HepG2 (cell line): Measurements from ENCODE around the gene GPRC5D. TPM values are rescaled to one million over a fixed set of nuclear protein-coding genes. Genes with fewer than 3 reads are reported as not detected.

ENCODE experiments used
- ATAC-seq: fragments of 200-7000 bp; cut with Tn5 transposase; 3 replicates; pipeline ENCODE4 v1.9.1; 2020; ENCODE audit warnings: mild to moderate bottlenecking, moderate library complexity
- BruUV-seq: library from RNA; stranded (reverse); fragments of 400-500 nt; replicated peaks from 2 replicates; lab custom pipeline; 2021; lab: Mats Ljungman, UMichigan
- CTCF ChIA-PET: fragments of 300-600 bp; formaldehyde crosslinking; extraction: SDS; loops from one replicate; lab custom pipeline; 2021; ENCODE audit warnings: low total read pairs, inconsistent platforms, low intra/inter-chr PET ratio; lab: Yijun Ruan, JAX
- POLR2A ChIA-PET: fragments of 350-600 bp; sonication (Branson Sonifier 250); formaldehyde crosslinking; loops from one replicate; lab custom pipeline; 2020; ENCODE audit warnings: antibody characterized with exemption, inconsistent platforms; lab: Yijun Ruan, JAX
- DNase-seq: peaks from one replicate; pipeline ENCODE4 v3.0.0-alpha.2; 2015; ENCODE audit warnings: low spot score
- FAIRE-seq: peaks from 3 replicates; lab custom pipeline; 2011; peaks lifted over from hg19 to GRCh38; lab: Jason Lieb, UNC
- H2AFZ ChIP-seq: one replicate; pipeline ENCODE4 v1.6.1; 2011; ENCODE audit warnings: low read length, inconsistent platforms
- H3K27ac ChIP-seq: fragments of 300-600 bp; 3 replicates; pipeline ENCODE4 v1.8.0; 2011; ENCODE audit warnings: mixed run types, mild to moderate bottlenecking, mixed read lengths, low read length, inconsistent platforms; ENCODE audit not compliant: insufficient read depth; ENCODE audit errors: extremely low read length
- H3K27me3 ChIP-seq, 2 experiments: fragments of 200-600 bp in 1 of 2; 2 replicates in 1 of 2; 3 replicates in 1 of 2; pipeline versions ENCODE4 v1.6.0 to v1.8.0; 2011; ENCODE audit warnings: low read length in 2 of 2, mild to moderate bottlenecking in 2 of 2, moderate library complexity in 2 of 2, inconsistent platforms in 1 of 2; ENCODE audit not compliant: insufficient read depth in 2 of 2, control insufficient read depth in 1 of 2
- H3K36me3 ChIP-seq, 2 experiments: fragments of 200-600 bp in 1 of 2; replicated peaks in 1 of 2; 2 replicates in 1 of 2; 3 replicates in 1 of 2; pipeline versions ENCODE4 v1.5.1 to v1.8.0; 2011; ENCODE audit warnings: low read length in 2 of 2, inconsistent platforms in 1 of 2; ENCODE audit not compliant: insufficient read depth in 2 of 2, control insufficient read depth in 1 of 2
- H3K4me1 ChIP-seq: 2 replicates; pipeline ENCODE4 v1.5.1; 2012; ENCODE audit warnings: low read length, inconsistent platforms; ENCODE audit not compliant: insufficient read depth
- H3K4me2 ChIP-seq: 2 replicates; pipeline ENCODE4 v1.6.0; 2011; ENCODE audit warnings: low read depth, low read length, inconsistent platforms
- H3K4me3 ChIP-seq, 3 experiments: fragments of 200-600 bp in 1 of 3; sonication (generic), shearing (Covaris generic) in 1 of 3; replicated peaks in 1 of 3; 2 replicates each; pipeline ENCODE4 v1.5.1; 2011 to 2016; ENCODE audit warnings: low read length in 3 of 3, inconsistent platforms in 2 of 3, low read depth in 2 of 3, mild to moderate bottlenecking in 2 of 3, control low read depth in 1 of 3, mixed read lengths in 1 of 3; ENCODE audit not compliant: insufficient read depth in 1 of 3
- H3K79me2 ChIP-seq: one replicate; pipeline ENCODE4 v1.6.1; 2011; ENCODE audit warnings: low read length, inconsistent platforms; ENCODE audit not compliant: insufficient read depth
- H3K9ac ChIP-seq: 2 replicates; pipeline ENCODE4 v1.6.0; 2011; ENCODE audit warnings: mild to moderate bottlenecking, low read depth, low read length, inconsistent platforms; ENCODE audit not compliant: insufficient read depth
- H3K9me3 ChIP-seq: 2 replicates; pipeline ENCODE4 v1.5.1; 2012; ENCODE audit warnings: mild to moderate bottlenecking, low read length
- H4K20me1 ChIP-seq: 2 replicates; pipeline ENCODE4 v1.6.0; 2011; ENCODE audit warnings: inconsistent platforms, mild to moderate bottlenecking, low read length, moderate library complexity; ENCODE audit not compliant: insufficient read depth
- AGO1 ChIP-seq: fragments of 200-400 bp; formaldehyde crosslinking; IDR thresholded peaks from 2 replicates; pipeline ENCODE4 v1.6.1; 2017; ENCODE audit warnings: mild to moderate bottlenecking, low read depth, low read length, moderate library complexity; ENCODE audit not compliant: poor library complexity, severe bottlenecking
- FOXA3 ChIP-seq: IDR thresholded peaks from 2 replicates; pipeline ENCODE4 v1.6.1; 2016; ENCODE audit warnings: missing genetic modification reagents, missing compliant biosample characterization
- FOXC1 ChIP-seq: sonication (generic); formaldehyde crosslinking; IDR thresholded peaks from 2 replicates; pipeline ENCODE4 v1.8.0; 2022; ENCODE audit warnings: mild to moderate bottlenecking, missing genetic modification reagents, borderline replicate concordance
- GABPA ChIP-seq, 2 experiments: IDR thresholded peaks; 2 replicates each; pipeline ENCODE4 v1.6.1; 2011 to 2016; ENCODE audit warnings: low read depth in 2 of 2, low read length in 1 of 2, missing biosample characterization in 1 of 2, missing genetic modification characterization in 1 of 2
- HOXA9 ChIP-seq: sonication (generic); formaldehyde crosslinking; IDR thresholded peaks from 2 replicates; pipeline ENCODE4 v1.8.1; 2022; ENCODE audit warnings: missing genetic modification reagents, mild to moderate bottlenecking, moderate library complexity, borderline replicate concordance
- MBNL3 ChIP-seq: fragments of 250-450 bp; sonication (Bioruptor Pico); conservative IDR thresholded peaks from 2 replicates; pipeline ENCODE4 v1.8.0; 2022; ENCODE audit warnings: mild to moderate bottlenecking, inconsistent platforms
- ZNF335 ChIP-seq: sonication (generic); formaldehyde crosslinking; IDR thresholded peaks from 2 replicates; pipeline ENCODE4 v1.4.0; 2020; ENCODE audit warnings: missing genetic modification reagents
- ZNF614 ChIP-seq: IDR thresholded peaks from 2 replicates; pipeline ENCODE4 v1.6.1; 2018; ENCODE audit warnings: missing biosample characterization, missing genetic modification reagents, inconsistent platforms, borderline replicate concordance
- ZNF776 ChIP-seq: sonication (generic); formaldehyde crosslinking; IDR thresholded peaks from 2 replicates; pipeline ENCODE4 v1.4.0; 2020; ENCODE audit warnings: mild to moderate bottlenecking, missing genetic modification reagents
- WGBS: methylation state at CpG from one replicate; pipeline ENCODE4 v1.1.6; 2017; ENCODE audit warnings: low lambda C conversion rate; 5-methylcytosine and 5-hydroxymethylcytosine counted together
- in situ Hi-C: cut with HindIII; loops from 2 replicates; pipeline ENCODE4 v1.10.0; 2017; ENCODE audit warnings: low pct_unique_long_range_greater_than_20kb; ENCODE audit not compliant: extremely low pct_ligation_motif_present
- intact Hi-C: fragments of 100-400 bp; cut with micrococcal nuclease; formaldehyde crosslinking; loops from one replicate; pipeline ENCODE4 v1.10.0; 2022; ENCODE audit not compliant: unreplicated experiment
- polyA plus RNA-seq, 8 experiments: library from polyadenylated mRNA; depleted of rRNA in 3 of 8; stranded (reverse) in 7 of 8; unstranded in 1 of 8; fragments of >200 nt; fragmentation: Illumina TruSeq in 4 of 8; extraction: Trizol in 4 of 8; gene quantifications; 2 replicates each; pipeline versions ENCODE4 v1.2.1 to v1.2.3, GENCODE V29; 2011 to 2016; ENCODE audit warnings: low read depth in 4 of 8, missing spikeins in 1 of 8, mixed read lengths in 1 of 8; ENCODE audit not compliant: insufficient read depth in 1 of 8
- total RNA-seq, 5 experiments: library from RNA; depleted of rRNA; stranded (reverse); fragments of >200 nt; fragmentation: Illumina TruSeq; extraction: Trizol; gene quantifications; 2 replicates each; pipeline ENCODE4 v1.2.3, GENCODE V29; 2016; ENCODE audit warnings: low read depth in 1 of 5
- TF ChIP-seq, protein P1 (sequence below): sonication (generic); formaldehyde crosslinking; IDR thresholded peaks from 2 replicates; pipeline ENCODE4 v1.5.1; 2020; ENCODE audit warnings: mild to moderate bottlenecking, missing genetic modification reagents, borderline replicate concordance

GPRC5D gene
- total and polyA plus RNA-seq, 2 of the 13 experiments (the other 11 are each of a cell fraction or from before 2014, with no cell fraction given) = not detected

DNA sequence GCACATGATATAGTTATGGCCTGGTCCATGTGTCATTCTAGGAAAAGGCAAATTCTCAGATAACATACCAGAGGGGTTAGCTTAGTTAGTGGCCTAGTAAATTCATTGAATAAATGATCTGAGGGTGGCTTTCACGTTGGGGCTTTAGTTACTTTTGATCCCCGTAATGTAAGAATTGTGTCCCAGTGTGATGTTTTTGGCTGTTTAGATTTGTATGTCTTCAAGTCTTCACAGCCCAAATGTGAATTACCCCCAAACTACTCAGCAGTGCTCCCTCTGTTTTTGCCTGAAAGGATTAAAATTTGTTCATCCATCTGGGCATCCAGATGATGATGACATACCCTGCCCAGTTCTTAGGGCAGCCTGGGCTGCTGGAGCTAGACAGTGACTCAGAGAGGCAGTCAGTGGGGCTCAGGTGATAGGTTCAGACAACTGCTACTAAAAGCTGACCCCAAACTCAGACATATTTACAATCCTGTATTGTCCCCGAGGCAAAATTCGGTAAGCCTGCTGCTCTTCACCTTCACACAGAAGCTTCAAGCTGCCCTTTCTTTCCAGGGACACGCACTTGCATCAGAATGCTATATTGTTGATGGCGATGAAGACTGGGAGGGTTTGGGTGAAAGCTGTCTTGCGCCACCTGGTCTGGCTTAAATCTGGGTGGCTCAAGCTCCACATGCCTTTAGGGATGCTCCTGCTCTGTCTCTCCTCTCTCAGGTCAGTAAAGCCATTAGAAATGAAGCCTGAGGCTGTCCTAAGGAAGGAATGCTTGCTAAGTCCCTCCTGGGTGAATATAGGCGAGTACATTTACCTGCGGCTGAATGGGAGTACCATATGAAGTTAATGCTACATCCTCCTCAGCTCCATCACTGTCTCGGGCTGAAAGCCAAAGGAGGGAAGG is 10.3 kb downstream of the GPRC5D start (continued):
- TF ChIP-seq, protein P1, sequence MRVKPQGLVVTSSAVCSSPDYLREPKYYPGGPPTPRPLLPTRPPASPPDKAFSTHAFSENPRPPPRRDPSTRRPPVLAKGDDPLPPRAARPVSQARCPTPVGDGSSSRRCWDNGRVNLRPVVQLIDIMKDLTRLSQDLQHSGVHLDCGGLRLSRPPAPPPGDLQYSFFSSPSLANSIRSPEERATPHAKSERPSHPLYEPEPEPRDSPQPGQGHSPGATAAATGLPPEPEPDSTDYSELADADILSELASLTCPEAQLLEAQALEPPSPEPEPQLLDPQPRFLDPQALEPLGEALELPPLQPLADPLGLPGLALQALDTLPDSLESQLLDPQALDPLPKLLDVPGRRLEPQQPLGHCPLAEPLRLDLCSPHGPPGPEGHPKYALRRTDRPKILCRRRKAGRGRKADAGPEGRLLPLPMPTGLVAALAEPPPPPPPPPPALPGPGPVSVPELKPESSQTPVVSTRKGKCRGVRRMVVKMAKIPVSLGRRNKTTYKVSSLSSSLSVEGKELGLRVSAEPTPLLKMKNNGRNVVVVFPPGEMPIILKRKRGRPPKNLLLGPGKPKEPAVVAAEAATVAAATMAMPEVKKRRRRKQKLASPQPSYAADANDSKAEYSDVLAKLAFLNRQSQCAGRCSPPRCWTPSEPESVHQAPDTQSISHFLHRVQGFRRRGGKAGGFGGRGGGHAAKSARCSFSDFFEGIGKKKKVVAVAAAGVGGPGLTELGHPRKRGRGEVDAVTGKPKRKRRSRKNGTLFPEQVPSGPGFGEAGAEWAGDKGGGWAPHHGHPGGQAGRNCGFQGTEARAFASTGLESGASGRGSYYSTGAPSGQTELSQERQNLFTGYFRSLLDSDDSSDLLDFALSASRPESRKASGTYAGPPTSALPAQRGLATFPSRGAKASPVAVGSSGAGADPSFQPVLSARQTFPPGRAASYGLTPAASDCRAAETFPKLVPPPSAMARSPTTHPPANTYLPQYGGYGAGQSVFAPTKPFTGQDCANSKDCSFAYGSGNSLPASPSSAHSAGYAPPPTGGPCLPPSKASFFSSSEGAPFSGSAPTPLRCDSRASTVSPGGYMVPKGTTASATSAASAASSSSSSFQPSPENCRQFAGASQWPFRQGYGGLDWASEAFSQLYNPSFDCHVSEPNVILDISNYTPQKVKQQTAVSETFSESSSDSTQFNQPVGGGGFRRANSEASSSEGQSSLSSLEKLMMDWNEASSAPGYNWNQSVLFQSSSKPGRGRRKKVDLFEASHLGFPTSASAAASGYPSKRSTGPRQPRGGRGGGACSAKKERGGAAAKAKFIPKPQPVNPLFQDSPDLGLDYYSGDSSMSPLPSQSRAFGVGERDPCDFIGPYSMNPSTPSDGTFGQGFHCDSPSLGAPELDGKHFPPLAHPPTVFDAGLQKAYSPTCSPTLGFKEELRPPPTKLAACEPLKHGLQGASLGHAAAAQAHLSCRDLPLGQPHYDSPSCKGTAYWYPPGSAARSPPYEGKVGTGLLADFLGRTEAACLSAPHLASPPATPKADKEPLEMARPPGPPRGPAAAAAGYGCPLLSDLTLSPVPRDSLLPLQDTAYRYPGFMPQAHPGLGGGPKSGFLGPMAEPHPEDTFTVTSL (CRISPR knock-in tag) = no peak
- TF ChIP-seq GABPA (IDR thresholded peaks at IDR 0.05; ENCODE audit: low read depth, low read length) (no peak), GABPA (CRISPR knock-in tag; IDR thresholded peaks at IDR 0.05; ENCODE audit: low read depth) (no peak), HOXA9 (CRISPR knock-in tag) (no peak), FOXA3 (CRISPR knock-in tag) (no peak)
- TF ChIP-seq, all 625 proteins: peak for 0

DNA sequence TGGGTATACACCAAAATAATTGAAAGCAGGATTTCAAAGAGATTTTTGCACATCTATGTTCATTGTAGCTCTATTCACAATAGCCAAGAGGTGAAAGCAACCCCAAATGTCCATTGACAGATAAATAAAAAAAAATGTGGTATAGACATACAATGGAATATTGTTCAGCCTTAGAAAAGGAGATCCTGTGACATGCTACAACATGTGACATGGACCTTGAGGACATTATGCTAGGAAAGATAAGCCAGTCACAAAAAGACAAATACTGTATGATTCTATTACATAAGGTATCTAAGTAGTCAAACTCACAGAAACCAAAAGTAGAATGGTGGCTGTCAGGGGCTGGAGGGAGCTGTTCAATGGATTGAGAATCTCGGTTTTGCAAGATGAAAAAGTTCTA is 12.1 kb downstream of the GPRC5D start:
- H2AFZ ChIP-seq = no peak overlapping the region
- DNase-seq = no peak
- H3K4me2 ChIP-seq = no peak overlapping the region
- POLR2A ChIA-PET = no interaction called here
- H3K4me1 ChIP-seq = peaks cover 12% of the 10 kb centered on the region
- CTCF ChIA-PET = no interaction called here
- intact Hi-C loops (no loop called here), in situ Hi-C loops (no loop called here)
- no peak overlapping the region for H3K9ac ChIP-seq
- no peak for FAIRE-seq
- H3K27me3 ChIP-seq = no peaks in the 10 kb centered on the region; a peak in 1 of 5 replicates
- H3K27ac ChIP-seq = no peak overlapping the region
- 90% methylated on average over 1 of the region's 1 CpG for WGBS
- no peaks in the 10 kb centered on the region for H3K79me2 ChIP-seq
- no peaks in the 10 kb centered on the region for H4K20me1 ChIP-seq
- no peaks in the 10 kb centered on the region for H3K9me3 ChIP-seq
- ATAC-seq = no peak
- no peak overlapping the region for H3K4me3 ChIP-seq
- H3K36me3 ChIP-seq = peaks cover 0 to 4% of the 10 kb centered on the region in 2 experiments; a peak in 1 of 5 replicates
- BruUV-seq = no TSS peak
- TF ChIP-seq ZNF776 (CRISPR knock-in tag) = no peak
- TF ChIP-seq ZNF335 (CRISPR knock-in tag) = no peak
- no peak for TF ChIP-seq AGO1
- no peak for TF ChIP-seq ZNF614 (CRISPR knock-in tag)
- TF ChIP-seq MBNL3 (CRISPR knock-in tag) = no peak
- TF ChIP-seq FOXC1 = no peak
